ENCODE data around the gene LNX1.

Gene LNX1

DNA sequence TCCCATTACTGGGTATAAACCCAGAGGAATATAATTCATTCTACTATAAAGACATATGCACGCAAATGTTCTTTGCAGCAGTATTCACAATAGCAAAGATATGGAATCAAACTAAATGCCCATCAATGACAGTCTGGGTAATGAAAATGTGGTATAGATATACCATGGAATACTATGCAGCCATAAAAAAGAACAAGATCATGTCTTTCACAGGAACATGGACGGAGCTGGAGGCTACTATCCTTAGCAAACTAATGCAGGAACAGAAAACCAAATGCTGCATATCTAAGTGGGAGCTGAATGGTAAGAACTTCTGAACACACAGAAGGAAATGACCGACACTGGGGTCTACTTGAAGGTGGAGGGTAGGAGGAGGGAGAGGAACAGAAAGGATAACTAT lies 42.6 kb downstream of the LNX1 start:
- Mint-ChIP-seq H3K4me1 (ENCODE audit: low read depth) (no peaks in the 10 kb centered on the region), H3K36me3 (ENCODE audit: low read depth) (no peaks in the 10 kb centered on the region), H3K9me3 (no peaks in the 10 kb centered on the region), H3K27me3 (ENCODE audit: low read depth) (peaks cover 6% of the 10 kb centered on the region), H3K4me3 (no peak overlapping the region), H3K27ac (no peak overlapping the region)
- no peak for DNase-seq (ENCODE audit: low spot score)

DNA sequence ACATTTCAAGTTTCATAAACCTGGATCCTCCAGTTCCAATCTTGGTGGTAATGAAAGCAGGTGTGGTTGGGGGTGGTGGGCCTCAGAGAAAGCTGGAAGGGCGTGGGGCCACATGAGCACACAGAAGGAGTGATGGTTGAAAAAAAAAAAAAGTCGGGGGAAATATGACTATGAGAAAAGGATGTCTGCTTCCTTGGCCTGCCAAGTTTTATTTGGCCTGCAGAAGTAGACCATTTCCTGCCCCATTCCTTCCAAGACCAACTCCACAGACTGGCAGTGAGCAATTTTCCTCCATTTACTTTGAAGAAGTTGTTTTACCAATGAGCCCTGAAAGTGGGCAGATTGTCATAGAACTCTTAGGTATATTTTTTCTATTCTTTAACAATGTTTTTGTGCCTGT lies 43.3 kb downstream of the LNX1 start:
- Mint-ChIP-seq H3K27ac (no peak overlapping the region), H3K4me1 (ENCODE audit: low read depth) (no peaks in the 10 kb centered on the region), H3K4me3 (no peak overlapping the region), H3K27me3 (ENCODE audit: low read depth) (peaks cover 6% of the 10 kb centered on the region), H3K36me3 (ENCODE audit: low read depth) (no peaks in the 10 kb centered on the region), H3K9me3 (no peaks in the 10 kb centered on the region)
- no peak for DNase-seq (ENCODE audit: low spot score)

DNA sequence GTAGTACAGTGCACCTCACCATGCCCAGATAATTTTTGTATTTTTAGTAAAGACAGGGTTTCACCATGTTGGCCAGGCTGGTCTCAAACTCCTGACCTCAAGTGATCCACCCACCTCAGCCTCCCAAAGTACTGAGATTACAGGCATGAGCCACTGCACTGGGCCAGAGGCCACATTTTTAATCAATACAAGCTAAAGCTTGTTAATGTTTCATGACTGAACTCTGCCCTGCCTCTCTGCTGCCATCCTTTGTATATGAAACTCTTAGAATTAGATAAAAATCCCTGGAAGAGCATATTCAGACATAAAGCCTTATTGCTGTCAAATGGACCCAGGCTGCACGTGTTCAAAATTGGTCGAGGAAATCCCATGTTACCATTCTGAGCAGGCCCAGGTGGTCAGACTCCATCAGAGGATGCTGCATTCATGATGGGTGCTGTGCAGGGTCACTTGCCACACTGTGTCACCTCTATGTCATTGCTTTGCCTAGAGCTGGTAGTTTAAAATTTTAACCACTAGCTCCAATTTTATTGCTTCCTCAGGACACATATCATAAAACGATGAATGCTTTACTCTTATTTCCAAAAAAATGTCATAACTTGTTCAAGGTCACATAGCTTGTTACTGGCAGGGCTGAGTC lies 45.2 kb downstream of the LNX1 start:
- Mint-ChIP-seq H3K4me3 (no peak overlapping the region), H3K27me3 (ENCODE audit: low read depth) (peaks cover 6% of the 10 kb centered on the region), H3K9me3 (no peaks in the 10 kb centered on the region), H3K4me1 (ENCODE audit: low read depth) (no peaks in the 10 kb centered on the region), H3K27ac (no peak overlapping the region), H3K36me3 (ENCODE audit: low read depth) (no peaks in the 10 kb centered on the region)
- DNase-seq (ENCODE audit: low spot score), result no peak

DNA sequence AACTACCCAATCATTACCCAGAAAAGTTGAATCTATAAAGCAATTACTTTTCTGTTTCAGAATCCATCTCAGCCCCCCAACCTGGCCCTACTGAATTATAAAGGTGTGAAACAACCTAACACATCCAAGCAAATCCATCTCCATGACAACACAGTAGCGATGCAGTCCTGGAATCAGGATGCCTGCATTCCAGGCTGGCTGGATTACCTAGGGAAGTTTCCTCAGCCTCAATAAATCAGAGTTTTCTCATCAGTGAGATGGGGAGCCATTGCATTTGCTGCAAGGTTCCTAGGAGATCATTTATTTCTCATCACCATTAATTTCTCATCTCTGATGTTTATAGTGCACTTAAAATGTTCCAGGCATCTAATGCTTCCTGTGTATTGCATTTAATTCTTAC lies 46.0 kb downstream of the LNX1 start:
- H3K36me3 Mint-ChIP-seq (ENCODE audit: low read depth), result no peaks in the 10 kb centered on the region
- H3K27ac Mint-ChIP-seq, result no peak overlapping the region
- H3K27me3 Mint-ChIP-seq (ENCODE audit: low read depth), result peaks cover 6% of the 10 kb centered on the region
- no peak overlapping the region for H3K4me3 Mint-ChIP-seq
- no peaks in the 10 kb centered on the region for H3K4me1 Mint-ChIP-seq (ENCODE audit: low read depth)
- DNase-seq (ENCODE audit: low spot score), result no peak
- no peaks in the 10 kb centered on the region for H3K9me3 Mint-ChIP-seq

DNA sequence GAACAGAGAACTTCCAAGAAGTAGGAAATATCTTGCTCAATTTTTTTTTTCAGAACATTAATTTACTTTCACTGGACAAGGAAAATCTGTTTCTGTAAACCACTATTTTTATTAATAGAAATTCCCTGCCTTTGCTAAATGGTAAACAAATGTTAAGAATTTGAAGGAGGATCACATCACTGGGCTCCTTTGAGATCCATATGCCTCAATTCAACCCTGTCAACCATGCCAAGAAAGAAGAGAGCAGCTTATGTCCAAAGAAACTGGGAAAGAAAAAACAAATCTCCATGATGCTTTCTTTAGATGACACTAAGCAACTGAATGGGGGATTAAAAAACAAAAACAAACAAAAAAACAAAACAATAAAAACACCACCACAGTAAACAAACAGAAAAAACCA lies 47.7 kb downstream of the LNX1 start:
- no peak overlapping the region for H3K27ac Mint-ChIP-seq
- no peak overlapping the region for H3K4me3 Mint-ChIP-seq
- H3K4me1 Mint-ChIP-seq (ENCODE audit: low read depth), result no peaks in the 10 kb centered on the region
- no peaks in the 10 kb centered on the region for H3K9me3 Mint-ChIP-seq
- H3K27me3 Mint-ChIP-seq (ENCODE audit: low read depth), result peaks cover 6% of the 10 kb centered on the region
- no peak for DNase-seq (ENCODE audit: low spot score)
- no peaks in the 10 kb centered on the region for H3K36me3 Mint-ChIP-seq (ENCODE audit: low read depth)

DNA sequence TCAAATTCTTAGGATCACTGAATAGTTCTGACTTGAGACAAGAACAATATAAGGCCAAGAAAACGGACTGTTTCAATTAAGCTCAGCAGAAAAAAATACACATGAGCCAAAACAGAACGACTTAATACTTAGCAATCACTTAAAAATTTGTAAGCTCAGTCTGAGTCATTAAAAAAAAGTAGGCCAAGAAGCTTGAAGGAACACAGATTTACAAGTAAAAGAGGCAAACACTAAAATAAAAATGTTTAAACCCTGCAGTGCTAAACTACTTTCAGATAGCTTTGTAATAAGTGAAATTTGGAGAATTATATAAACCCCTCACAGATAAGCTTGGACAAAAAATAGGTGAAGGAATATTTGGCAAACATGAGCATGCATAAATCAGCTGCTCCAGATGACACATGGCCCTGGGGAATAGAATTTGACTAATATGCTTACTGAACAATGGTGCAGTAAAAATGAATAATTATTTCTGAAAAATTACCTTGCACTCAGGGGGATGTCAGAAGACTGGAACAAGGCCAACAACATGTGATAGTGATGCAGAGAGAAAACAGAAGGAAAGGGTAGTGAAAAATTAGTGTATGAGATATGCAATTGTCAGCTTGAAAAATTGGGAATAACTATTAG lies 49.6 kb downstream of the LNX1 start:
- no peaks in the 10 kb centered on the region for H3K9me3 Mint-ChIP-seq

DNA sequence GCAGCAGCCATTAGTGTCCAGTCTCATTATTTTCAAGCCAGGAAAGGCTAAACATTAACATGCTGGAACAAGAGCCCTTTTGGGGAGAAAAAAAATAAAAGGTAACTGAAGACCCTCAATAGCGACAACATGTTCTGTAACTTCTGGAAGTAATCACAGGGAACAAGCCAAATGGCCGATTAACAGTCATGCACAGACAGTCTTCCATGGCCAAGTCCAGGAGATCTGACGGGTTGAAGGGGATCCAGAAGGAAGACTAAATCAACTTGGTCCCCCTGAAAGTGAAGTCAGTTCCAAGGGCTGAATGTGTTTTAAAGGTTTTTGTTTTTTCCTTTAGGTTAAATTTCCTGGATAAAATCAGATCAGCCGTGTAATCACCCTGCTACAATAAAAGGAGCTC lies 52.5 kb downstream of the LNX1 start:
- H3K27me3 Mint-ChIP-seq (ENCODE audit: low read depth), result peaks cover under 1% of the 10 kb centered on the region
- H3K4me3 Mint-ChIP-seq, result no peak overlapping the region
- no peak for DNase-seq (ENCODE audit: low spot score)
- H3K27ac Mint-ChIP-seq, result no peak overlapping the region
- H3K36me3 Mint-ChIP-seq (ENCODE audit: low read depth), result no peaks in the 10 kb centered on the region
- no peaks in the 10 kb centered on the region for H3K9me3 Mint-ChIP-seq
- no peaks in the 10 kb centered on the region for H3K4me1 Mint-ChIP-seq (ENCODE audit: low read depth)

More for the DNA sequence above, 49.6 kb downstream of the LNX1 start:
- no peaks in the 10 kb centered on the region for H3K4me1 Mint-ChIP-seq (ENCODE audit: low read depth)
- H3K27ac Mint-ChIP-seq, result no peak overlapping the region
- H3K4me3 Mint-ChIP-seq, result no peak overlapping the region
- H3K27me3 Mint-ChIP-seq (ENCODE audit: low read depth), result peaks cover 4% of the 10 kb centered on the region
- DNase-seq (ENCODE audit: low spot score), result no peak
- H3K36me3 Mint-ChIP-seq (ENCODE audit: low read depth), result no peaks in the 10 kb centered on the region

DNA sequence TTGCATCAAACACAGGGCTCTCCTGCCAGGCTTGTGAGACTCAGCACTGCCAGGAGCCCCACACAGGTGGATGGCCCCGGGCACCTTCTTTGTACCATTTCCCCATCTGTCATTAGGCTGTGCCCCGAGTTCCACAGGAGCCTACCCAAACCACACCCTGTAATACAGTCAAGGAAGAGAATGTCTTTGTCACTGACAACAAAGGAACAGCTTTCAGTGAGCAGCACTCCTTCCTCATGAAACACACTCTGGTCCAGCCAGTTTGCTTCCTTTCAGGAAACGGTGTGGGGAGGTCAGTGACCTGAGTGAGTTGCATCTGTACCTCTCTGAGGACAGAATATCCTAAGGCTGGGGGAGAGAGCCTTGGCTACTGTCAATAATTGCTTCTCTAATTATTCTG lies 53.7 kb downstream of the LNX1 start:
- no peak for DNase-seq (ENCODE audit: low spot score)
- Mint-ChIP-seq H3K9me3 (no peaks in the 10 kb centered on the region), H3K27me3 (ENCODE audit: low read depth) (no peaks in the 10 kb centered on the region), H3K36me3 (ENCODE audit: low read depth) (no peaks in the 10 kb centered on the region), H3K27ac (no peak overlapping the region), H3K4me1 (ENCODE audit: low read depth) (no peaks in the 10 kb centered on the region), H3K4me3 (no peak overlapping the region)

DNA sequence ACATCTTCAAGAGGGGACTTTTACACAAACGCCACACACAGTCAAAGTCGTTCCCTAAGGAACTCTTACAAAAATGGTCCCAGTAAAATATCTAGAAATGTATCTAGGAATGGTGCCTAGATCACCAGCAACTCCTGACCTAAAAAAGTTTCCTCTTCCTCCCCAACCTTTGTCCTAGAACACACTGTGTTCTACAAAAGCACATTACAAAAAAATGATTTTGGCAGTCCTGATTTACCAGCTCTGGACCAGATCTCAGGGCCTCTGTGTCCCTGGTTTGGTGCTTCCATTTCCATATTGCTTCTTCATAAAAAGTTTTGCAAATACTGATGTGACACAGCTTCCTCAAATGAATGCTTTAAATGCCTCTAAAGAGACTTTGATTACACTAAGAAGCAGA lies 55.0 kb downstream of the LNX1 start:
- Mint-ChIP-seq H3K4me3 (no peak overlapping the region), H3K4me1 (ENCODE audit: low read depth) (no peaks in the 10 kb centered on the region), H3K27me3 (ENCODE audit: low read depth) (no peaks in the 10 kb centered on the region), H3K27ac (no peak overlapping the region), H3K9me3 (no peaks in the 10 kb centered on the region), H3K36me3 (ENCODE audit: low read depth) (no peaks in the 10 kb centered on the region)
- DNase-seq (ENCODE audit: low spot score), result no peak

DNA sequence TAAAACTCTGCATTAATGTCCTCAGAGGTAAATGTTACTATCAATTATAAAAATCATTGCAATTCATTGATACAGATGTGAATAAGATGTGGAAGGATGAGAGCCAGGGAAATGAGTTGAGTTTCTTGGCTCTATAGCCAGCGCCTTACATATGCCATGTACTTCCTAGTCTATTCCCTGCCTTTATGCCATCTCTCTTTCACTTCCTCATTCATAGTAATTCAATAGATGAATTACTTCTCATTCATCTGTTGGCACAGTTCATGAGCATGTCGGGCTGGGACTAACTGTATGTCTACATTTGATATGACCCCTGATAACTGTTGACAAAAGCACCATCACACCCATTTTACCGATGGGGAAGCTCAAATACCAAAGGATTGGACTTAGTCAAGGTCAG lies 55.7 kb downstream of the LNX1 start:
- Mint-ChIP-seq H3K4me1 (ENCODE audit: low read depth) (no peaks in the 10 kb centered on the region), H3K27ac (no peak overlapping the region), H3K36me3 (ENCODE audit: low read depth) (no peaks in the 10 kb centered on the region), H3K4me3 (no peak overlapping the region), H3K27me3 (ENCODE audit: low read depth) (no peaks in the 10 kb centered on the region), H3K9me3 (no peaks in the 10 kb centered on the region)
- no peak for DNase-seq (ENCODE audit: low spot score)

DNA sequence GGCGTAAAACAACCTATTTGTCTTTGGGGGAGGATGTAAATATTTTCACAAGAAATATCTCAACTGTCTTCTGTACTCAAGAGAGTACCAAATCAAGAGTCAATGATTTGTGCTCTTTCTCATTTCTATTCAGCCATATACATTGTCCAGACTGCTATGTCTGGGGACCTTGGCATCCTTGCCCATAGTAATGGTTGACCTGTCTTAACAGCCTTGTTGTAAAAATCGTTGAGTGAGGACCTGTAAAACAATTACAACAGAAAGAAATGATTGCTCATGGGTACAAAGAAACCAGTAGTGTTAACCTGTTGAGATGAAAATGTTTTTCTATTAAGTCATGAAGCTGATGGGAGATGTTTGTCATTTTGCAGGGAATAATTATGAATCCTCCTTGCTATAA lies 56.6 kb downstream of the LNX1 start:
- no peak overlapping the region for H3K4me3 Mint-ChIP-seq
- H3K4me1 Mint-ChIP-seq (ENCODE audit: low read depth), result no peaks in the 10 kb centered on the region
- H3K9me3 Mint-ChIP-seq, result no peaks in the 10 kb centered on the region
- H3K27ac Mint-ChIP-seq, result no peak overlapping the region
- no peaks in the 10 kb centered on the region for H3K27me3 Mint-ChIP-seq (ENCODE audit: low read depth)
- no peak for DNase-seq (ENCODE audit: low spot score)
- no peaks in the 10 kb centered on the region for H3K36me3 Mint-ChIP-seq (ENCODE audit: low read depth)

DNA sequence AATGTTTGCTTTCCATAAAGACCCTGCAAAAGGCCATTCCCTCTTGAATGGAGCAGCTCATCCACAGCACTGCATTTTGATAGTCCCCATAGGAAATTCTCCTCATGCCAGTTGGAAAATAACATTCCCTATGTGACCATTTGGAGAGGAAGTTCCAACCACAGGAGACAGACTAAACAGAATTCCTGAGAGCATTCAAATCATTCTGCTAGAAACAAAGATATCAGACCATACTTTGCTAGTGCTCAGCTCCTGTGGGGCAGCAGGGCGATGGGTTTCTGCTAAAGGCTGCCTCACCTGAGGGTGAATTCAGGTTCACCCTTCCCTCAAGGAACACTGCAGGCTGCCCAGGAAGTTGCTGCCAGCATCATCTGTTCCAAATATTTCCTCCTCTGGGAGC lies 58.8 kb downstream of the LNX1 start:
- Mint-ChIP-seq H3K4me1 (ENCODE audit: low read depth) (no peaks in the 10 kb centered on the region), H3K4me3 (no peak overlapping the region), H3K27me3 (ENCODE audit: low read depth) (peaks cover 3% of the 10 kb centered on the region), H3K27ac (no peak overlapping the region), H3K36me3 (ENCODE audit: low read depth) (no peaks in the 10 kb centered on the region), H3K9me3 (no peaks in the 10 kb centered on the region)
- no peak for DNase-seq (ENCODE audit: low spot score)

DNA sequence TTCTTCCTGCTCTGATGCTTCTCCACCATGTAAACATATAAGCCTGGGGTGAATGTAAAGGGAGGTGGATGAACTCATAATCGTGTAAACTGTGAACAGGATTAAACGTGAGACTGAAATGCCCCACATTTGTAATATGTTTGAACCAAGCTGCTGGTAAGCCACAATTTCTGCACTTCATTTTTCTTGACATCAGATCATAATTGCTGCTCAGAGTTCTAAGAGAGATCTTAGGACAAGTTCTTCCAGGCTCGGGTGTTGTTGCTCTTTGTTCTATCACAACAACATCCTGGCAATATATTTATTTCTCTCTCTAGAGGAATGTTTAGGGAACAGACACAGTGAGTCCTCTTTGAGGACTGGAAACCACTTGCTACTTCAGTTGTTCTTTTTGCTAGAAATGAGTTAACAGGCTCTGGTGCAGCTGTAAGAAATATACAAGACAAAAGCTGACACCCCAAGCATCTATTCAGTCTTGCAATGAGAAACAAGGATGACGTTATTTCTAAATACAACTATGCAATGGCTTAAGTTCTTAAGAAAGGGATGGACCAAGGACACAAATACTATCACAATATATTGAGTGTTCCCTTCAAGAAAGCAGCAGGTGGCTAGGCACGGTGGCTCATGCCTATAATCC lies 59.6 kb downstream of the LNX1 start:
- H3K4me3 Mint-ChIP-seq, result no peak overlapping the region
- no peaks in the 10 kb centered on the region for H3K9me3 Mint-ChIP-seq

DNA sequence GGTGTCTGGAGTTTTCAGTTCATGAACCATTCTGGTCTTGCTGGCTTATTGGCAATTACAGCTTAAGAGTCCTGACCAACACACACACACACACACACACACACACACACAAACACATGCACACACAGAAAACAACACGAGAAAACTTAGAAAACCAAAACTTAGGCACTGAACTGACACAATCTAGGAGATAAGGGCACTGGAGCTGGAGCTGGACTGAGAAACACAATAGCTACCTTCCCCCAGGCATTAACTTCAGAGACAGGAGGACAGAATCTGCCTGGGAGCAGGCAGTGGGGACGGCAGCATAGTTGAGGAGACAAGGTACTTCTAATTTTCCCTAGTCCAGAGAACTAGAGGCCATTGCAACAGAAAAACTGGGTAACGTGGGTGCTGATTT lies 62.3 kb downstream of the LNX1 start:
- DNase-seq (ENCODE audit: low spot score), result no peak
- H3K4me1 Mint-ChIP-seq (ENCODE audit: low read depth), result no peaks in the 10 kb centered on the region
- H3K27me3 Mint-ChIP-seq (ENCODE audit: low read depth), result peaks cover 9% of the 10 kb centered on the region
- H3K4me3 Mint-ChIP-seq, result no peak overlapping the region
- no peaks in the 10 kb centered on the region for H3K9me3 Mint-ChIP-seq
- H3K27ac Mint-ChIP-seq, result no peak overlapping the region
- H3K36me3 Mint-ChIP-seq (ENCODE audit: low read depth), result no peaks in the 10 kb centered on the region

More for the DNA sequence above, 59.6 kb downstream of the LNX1 start:
- Mint-ChIP-seq H3K36me3 (ENCODE audit: low read depth) (no peaks in the 10 kb centered on the region), H3K27me3 (ENCODE audit: low read depth) (peaks cover 3% of the 10 kb centered on the region), H3K4me1 (ENCODE audit: low read depth) (no peaks in the 10 kb centered on the region), H3K27ac (no peak overlapping the region)
- no peak for DNase-seq (ENCODE audit: low spot score)

DNA sequence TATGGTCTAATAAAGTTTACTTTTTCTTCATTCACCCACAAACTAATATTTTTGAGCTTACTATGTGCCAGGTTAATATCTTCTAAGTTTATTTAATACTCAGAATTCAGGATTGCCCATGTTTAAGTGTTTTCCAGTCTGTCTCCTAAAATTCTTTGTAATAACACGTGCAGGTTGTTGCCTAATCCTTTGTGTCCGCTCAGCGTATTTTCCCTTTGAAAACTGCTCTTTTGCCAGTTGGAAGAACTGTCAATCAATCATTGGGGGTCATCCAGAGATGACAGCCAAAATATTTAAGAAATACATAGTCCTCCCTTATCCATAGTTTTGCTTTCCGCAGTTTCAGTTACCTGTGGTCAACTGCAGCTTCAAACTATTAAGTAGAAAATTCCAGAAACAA lies 63.4 kb downstream of the LNX1 start:
- DNase-seq (ENCODE audit: low spot score), result no peak
- Mint-ChIP-seq H3K4me3 (no peak overlapping the region), H3K27ac (no peak overlapping the region), H3K36me3 (ENCODE audit: low read depth) (no peaks in the 10 kb centered on the region), H3K9me3 (no peaks in the 10 kb centered on the region), H3K27me3 (ENCODE audit: low read depth) (peaks cover 12% of the 10 kb centered on the region), H3K4me1 (ENCODE audit: low read depth) (no peaks in the 10 kb centered on the region)
